Measurements from ENCODE around the gene COL5A1.

The COL5A1 gene

DNA sequence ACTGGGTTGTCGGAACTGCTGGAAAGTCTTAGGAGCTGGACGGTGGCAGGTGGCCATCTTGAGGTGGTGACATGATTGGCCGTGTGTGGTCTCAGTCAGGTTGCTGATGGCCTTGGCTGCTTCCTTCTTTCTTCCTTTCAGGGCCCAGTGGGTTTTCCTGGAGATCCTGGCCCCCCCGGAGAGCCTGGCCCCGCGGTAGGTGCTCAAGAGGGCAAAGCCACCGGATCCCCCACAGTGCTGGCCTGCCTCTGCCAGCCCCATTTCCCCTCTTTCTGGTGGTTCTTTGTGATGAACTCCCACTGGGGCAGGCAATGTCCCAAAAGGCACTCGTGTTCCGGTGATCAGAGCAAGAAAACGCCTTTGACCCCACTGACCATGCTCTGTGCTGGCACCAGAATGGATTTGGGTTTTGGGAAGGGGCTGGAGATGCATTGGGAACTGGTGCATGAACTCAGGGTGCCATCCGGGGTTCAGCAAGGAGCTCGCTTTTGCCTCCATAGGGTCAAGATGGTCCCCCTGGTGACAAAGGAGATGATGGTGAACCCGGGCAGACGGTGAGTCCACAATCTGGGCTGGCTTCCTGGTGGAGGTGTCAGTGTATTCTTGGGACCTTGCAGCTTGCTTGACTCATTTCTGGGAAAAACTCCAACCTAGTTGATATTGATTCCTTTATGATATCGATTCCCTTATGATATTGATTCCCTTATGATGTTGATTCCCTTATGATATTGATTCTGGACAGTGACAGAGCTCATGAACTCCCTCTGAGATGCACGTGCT lies 174.0 kb downstream of the COL5A1 start:
- no peak for DNase-seq (ENCODE audit: low read depth)

DNA sequence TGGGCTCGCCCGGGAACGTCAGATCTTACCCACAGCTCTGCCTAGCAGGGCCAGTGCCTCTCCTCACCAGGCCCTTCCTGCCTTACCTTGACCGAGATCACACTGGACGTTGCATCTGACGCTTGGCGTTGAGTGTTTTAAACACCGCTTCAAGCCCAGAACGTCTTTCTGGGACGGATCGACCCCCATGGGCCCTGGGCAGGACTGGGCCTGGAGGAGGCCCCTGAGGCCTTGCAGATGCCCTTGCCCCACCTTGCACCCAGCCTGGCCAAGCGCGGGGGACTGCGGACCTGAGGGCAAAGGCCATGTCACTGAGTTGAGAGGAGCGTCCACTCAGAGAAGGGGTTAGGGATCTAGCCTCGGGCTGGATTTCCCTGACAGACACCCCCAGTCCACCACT lies 174.7 kb downstream of the COL5A1 start:
- no peak for DNase-seq (ENCODE audit: low read depth)

DNA sequence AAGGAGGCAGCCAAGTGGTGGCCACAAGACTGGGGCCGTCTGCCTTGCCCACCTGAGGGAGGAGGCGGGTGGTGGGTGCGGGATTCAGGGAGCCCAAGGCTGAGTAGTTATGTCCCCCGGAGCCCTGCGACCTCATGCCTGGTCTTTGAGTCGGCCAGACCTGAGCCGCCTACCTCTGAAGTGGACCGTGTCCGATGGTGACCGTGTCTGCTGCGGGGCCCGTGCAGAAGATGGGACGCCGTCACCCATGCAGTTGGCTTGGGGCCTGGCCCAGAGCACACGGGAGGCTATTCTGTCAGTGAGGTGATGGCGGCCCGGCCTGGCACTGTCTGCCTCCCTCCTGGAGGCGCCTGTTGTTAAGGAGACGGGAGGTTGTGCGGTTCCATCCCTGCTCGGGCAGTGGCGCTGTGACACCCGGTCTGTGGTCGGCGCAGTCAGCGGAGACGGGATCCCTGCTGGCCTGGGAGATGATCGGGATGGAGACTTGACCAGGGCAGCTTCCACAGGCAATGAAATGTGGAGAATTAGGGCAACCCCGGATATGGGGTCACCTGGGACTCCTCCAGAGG lies 176.5 kb downstream of the COL5A1 start:
- no peak for DNase-seq (ENCODE audit: low read depth)

DNA sequence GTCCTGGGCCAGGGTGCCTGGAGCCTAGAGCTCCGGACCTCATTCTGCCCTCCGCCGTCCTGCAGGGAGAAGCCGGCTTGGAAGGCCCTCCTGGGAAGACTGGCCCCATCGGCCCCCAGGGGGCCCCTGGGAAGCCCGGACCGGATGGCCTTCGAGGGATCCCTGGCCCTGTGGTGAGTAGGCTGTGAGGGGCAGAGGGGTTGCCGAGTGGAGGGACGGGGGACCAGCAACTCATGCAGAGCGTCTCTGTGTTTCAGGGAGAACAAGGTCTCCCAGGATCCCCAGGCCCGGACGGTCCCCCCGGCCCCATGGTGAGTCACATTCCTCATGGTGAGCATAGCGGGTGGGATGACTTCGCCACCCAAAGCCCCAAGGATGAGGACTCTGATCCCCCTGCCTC lies 177.0 kb downstream of the COL5A1 start:
- no peak for DNase-seq (ENCODE audit: low read depth)

DNA sequence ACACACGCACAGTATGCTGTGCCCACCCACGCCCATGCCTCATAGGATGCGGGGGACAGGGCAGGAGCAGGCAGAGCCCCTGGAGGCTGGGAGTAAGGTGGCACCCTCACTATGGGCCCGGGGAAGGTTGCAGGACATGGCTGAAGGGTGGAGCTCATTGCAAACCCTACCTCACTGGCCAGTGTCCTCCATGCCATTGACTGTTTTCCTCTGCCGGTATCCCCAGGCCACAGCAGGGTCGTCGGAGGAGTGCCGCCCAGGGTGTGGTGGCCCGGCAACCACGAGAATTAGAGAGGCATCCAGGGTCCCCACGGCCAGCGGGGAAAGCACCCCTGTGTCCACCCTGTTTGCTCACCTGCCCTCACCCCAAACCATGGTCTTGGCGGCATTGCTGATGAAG lies 179.3 kb downstream of the COL5A1 start:
- no peak for DNase-seq (ENCODE audit: low read depth)

GRCh38 chr9:134822541-134822940 lies 180.9 kb downstream of the COL5A1 start:
- DNase-seq (ENCODE audit: low read depth) = no peak

DNA sequence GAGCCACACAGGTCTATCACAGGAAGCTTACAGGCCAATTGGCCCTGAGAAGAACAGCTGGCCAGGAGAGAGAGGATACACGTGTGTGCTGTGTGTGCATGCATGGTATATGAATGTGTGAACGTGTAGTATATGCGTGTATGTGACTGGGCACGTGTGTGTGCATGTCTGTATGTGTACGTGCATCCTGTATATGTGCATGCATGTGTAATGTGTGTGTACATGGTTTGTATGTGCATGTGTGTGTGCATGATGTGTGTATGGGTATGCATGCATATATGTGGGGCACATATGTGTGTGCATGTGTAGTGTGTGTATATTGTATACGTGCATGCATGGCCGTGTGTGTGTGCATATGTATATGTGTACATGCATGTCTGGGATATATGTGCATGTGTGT lies 182.0 kb downstream of the COL5A1 start:
- no peak for DNase-seq (ENCODE audit: low read depth)

DNA sequence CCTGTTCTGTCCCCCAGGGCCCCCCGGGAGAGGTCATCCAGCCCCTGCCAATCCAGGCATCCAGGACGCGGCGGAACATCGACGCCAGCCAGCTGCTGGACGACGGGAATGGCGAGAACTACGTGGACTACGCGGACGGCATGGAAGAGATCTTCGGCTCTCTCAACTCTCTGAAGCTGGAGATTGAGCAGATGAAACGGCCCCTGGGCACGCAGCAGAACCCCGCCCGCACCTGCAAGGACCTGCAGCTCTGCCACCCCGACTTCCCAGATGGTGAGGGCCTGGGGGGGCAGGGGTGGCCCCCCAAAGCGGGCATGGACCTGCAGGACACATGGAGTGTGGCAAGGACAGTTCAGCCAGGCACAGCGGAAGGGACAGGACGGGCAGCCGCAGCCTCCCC lies 183.0 kb downstream of the COL5A1 start:
- DNase-seq (ENCODE audit: low read depth) = no peak

GRCh38 chr9:134825025-134825424 lies 183.4 kb downstream of the COL5A1 start:
- DNase-seq (ENCODE audit: low read depth) = no peak

- no peak for DNase-seq (ENCODE audit: low read depth)
Measured at GRCh38 chr9:134826336-134827285, 185.0 kb downstream of the COL5A1 start.

DNA sequence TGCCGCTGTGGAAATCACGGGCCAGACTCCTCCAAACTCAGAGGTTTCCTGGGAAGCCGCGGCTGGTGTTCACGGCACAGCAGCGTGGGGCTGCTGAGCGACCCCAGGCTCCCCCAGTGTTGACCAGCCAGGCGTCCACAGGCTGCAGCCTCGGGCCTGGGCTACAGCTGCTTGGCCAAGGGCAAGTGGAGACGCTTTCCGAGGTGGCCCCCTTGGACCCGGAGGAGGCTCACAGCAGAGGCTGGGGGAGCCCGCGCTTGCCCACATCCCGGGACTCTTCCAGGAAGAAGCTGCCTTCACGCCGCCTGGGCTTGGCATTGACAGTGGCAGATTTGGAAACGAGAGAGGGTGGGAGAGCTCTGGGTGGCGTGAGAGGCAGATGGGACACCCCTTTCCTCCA lies 186.0 kb downstream of the COL5A1 start:
- DNase-seq (ENCODE audit: low read depth) = no peak

DNA sequence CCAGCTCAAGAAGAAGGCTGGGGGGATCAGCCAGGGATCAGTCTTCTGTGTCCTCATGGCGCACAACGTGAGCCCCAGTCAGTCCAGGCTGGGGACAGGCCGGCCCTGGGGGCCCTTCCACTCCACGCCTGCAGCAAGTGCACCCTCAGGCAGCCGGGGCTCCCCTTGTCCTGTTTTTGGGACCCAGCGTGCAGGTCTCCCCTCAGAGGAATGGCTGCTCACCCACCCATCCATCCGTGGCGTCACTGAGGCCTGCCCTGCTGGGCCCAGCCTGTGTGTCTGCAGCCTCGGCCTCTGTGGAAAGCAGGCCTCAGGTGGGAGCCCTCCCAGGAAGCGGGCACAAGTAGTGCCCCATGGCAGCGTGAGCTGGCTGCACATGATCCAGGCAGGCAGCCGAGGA lies 186.4 kb downstream of the COL5A1 start:
- no peak for DNase-seq (ENCODE audit: low read depth)

DNA sequence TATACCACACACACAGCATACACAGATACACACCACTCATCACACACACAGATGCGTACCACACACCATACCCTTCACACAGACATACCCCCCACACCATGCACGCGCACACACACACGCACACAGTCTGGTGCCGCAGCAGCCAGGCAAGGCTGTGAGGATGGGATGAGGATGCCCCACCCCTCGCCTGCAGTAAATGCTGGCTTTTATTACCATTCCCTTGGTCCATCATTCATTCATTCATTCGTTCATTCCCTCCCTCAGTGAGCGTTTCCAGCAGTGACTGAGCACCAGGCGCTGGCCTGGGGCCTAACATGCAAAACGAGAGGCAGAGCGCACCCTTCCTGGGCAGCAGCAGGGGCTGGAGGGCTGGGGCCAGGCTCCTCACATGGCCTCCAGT lies 187.3 kb downstream of the COL5A1 start:
- no peak for DNase-seq (ENCODE audit: low read depth)

GRCh38 chr9:134829356-134829937 lies 187.8 kb downstream of the COL5A1 start:
- no peak for DNase-seq (ENCODE audit: low read depth)

GRCh38 chr9:134830126-134830525 lies 188.5 kb downstream of the COL5A1 start:
- no peak for DNase-seq (ENCODE audit: low read depth)

GRCh38 chr9:134830926-134831720 lies 189.5 kb downstream of the COL5A1 start:
- no peak for DNase-seq (ENCODE audit: low read depth)

GRCh38 chr9:134832471-134832870 lies 190.9 kb downstream of the COL5A1 start:
- no peak for DNase-seq (ENCODE audit: low read depth)

DNA sequence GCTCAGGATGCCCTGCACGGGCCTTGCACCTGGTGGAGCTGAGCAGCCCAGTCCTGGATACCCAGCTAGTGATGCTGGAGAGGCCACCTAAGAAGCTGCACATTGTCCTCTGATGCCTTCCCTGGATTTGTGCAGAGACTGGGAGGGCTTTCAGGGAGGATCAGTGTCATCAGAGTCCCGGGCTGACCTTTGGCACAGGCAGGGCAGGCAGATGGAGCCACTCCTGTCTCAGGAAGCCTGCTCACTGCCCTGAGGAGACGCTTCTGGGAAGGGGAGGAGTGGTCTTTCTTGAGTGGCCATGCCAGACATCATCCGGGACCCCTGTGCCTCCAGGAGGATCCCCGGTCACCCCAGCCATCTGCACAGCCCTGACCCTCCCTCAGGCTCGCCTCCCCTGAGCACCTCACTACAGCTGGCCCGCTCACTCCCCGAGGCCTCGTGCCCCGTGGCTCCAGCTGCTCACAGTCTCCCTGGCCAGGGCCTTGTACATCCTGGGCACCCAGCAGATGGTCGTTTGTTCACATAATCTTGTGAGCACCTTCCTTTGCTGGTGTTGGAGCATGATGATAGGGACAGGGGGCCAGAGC lies 191.8 kb downstream of the COL5A1 start:
- DNase-seq (ENCODE audit: low read depth) = no peak

- no peak for DNase-seq (ENCODE audit: low read depth)
Measured at GRCh38 chr9:134834217-134834956, 192.8 kb downstream of the COL5A1 start.

GRCh38 chr9:134834957-134835419 lies 193.4 kb downstream of the COL5A1 start:
- no peak for DNase-seq (ENCODE audit: low read depth)

Measured in ELR (cell line).